ENCODE results near the gene CDK8. TPM values are rescaled to one million over a fixed set of nuclear protein-coding genes. Genes with fewer than 3 reads are reported as not detected.

CDK8 gene
- total and polyA plus RNA-seq, 9 of the 15 experiments (the other 6 are each of a cell fraction or from before 2014, with no cell fraction given) = 11.3 to 33.7 (median 20.3) TPM

DNA sequence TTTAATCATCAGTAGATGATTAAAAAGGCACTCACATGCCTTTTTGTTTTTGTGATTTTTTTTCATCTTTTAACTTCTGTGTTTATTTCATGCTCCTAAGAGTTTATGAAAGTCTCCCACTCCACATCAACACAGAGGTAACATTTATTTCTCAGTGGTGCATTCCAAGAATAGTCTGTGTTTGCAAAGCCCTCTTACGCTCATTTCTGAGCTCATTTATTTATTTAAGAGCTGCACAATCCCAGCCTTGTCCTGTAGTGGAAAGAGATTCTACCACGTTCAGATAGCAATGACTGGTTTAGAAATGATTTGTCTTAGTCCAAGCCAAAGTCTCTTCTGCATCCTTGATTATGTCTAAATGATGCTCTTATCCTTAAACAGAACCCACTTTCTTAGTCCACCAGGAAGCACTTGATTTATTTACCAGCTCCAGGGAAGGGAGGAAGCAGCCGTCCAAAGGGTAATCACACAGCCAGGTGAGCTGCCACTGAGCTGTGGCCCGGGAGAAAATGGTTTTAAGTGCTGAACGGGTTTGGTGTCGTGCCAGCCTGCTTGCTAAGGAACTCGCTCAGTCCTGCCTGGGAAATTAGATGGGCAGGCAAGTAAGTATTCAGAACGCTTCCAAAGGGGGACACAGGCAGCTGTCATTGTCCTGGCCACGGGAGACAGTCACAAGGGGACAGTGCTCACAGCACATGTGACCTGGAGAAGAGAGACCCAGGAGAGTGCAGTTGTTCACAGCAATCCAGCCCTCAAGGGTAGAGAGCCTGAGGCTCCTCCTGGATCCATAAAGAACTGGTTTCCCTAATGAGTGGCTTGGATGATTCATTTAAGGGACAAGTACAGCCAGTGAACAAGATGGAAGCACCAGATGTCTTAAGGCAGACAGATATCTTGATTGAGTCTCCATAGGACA lies 171.8 kb downstream of the CDK8 start:
- H3K9me3 ChIP-seq (replicated peaks; ENCODE audit: control insufficient read depth, insufficient read depth, low read depth, low read length) = no peaks in the 10 kb centered on the region
- 1% methylated on average over 9 of the region's 9 CpGs for WGBS (ENCODE audit: insufficient coverage, low coverage, missing lambda C conversion rate)
- BruUV-seq (replicated peaks) = no TSS peak
- H4K20me1 ChIP-seq (replicated peaks; ENCODE audit: control insufficient read depth, insufficient read depth, low read length) = no peaks in the 10 kb centered on the region
- no peaks in the 10 kb centered on the region for H3K9me1 ChIP-seq (ENCODE audit: control insufficient read depth, insufficient read depth, low read length)
- no peak overlapping the region for H3K4me2 ChIP-seq (ENCODE audit: insufficient read depth, low read length)
- FAIRE-seq (no peak), DNase-seq (ENCODE audit: extremely low read depth in 1 of 4, low spot score in 3 of 4) (no peak), ATAC-seq (no peak)
- H3K36me3 ChIP-seq (ENCODE audit: control insufficient read depth, insufficient read depth, low read length) = no peaks in the 10 kb centered on the region
- H3K27me3 ChIP-seq (ENCODE audit: control insufficient read depth in 2 of 2, insufficient read depth in 2 of 2, low read length in 2 of 2) = peaks cover 0 to 6% of the 10 kb centered on the region in 2 experiments; a peak in 1 of 5 replicates
- H2AFZ ChIP-seq (ENCODE audit: low read depth, low read length) = no peak overlapping the region
- CTCF ChIA-PET (ENCODE audit: low intra/inter-chr PET ratio) = no interaction called here
- POLR2A ChIA-PET = interaction anchor here (0.6 kb wide), 1 partner anchor 233 kb away, joined by 3 read pairs; no protein-coding TSS in a partner anchor
- in situ Hi-C loops (cut with MboI) (no loop called here), intact Hi-C loops (cut with micrococcal nuclease) (no loop called here)
- no peak overlapping the region for H3K27ac ChIP-seq (ENCODE audit: extremely low read depth, low read depth, low read length)
- H3K9ac ChIP-seq (ENCODE audit: insufficient read depth in 1 of 2, low read depth in 2 of 2, low read length in 2 of 2) = no peak overlapping the region
- no peaks in the 10 kb centered on the region for H3K79me2 ChIP-seq (ENCODE audit: control insufficient read depth, insufficient read depth, low read length)
- no peaks in the 10 kb centered on the region for H3K4me1 ChIP-seq (replicated peaks in 1 of 2; ENCODE audit: control insufficient read depth in 2 of 2, insufficient read depth in 2 of 2, low read length in 2 of 2)
- H3K4me3 ChIP-seq = no peak overlapping the region
- TF ChIP-seq, protein P1, sequence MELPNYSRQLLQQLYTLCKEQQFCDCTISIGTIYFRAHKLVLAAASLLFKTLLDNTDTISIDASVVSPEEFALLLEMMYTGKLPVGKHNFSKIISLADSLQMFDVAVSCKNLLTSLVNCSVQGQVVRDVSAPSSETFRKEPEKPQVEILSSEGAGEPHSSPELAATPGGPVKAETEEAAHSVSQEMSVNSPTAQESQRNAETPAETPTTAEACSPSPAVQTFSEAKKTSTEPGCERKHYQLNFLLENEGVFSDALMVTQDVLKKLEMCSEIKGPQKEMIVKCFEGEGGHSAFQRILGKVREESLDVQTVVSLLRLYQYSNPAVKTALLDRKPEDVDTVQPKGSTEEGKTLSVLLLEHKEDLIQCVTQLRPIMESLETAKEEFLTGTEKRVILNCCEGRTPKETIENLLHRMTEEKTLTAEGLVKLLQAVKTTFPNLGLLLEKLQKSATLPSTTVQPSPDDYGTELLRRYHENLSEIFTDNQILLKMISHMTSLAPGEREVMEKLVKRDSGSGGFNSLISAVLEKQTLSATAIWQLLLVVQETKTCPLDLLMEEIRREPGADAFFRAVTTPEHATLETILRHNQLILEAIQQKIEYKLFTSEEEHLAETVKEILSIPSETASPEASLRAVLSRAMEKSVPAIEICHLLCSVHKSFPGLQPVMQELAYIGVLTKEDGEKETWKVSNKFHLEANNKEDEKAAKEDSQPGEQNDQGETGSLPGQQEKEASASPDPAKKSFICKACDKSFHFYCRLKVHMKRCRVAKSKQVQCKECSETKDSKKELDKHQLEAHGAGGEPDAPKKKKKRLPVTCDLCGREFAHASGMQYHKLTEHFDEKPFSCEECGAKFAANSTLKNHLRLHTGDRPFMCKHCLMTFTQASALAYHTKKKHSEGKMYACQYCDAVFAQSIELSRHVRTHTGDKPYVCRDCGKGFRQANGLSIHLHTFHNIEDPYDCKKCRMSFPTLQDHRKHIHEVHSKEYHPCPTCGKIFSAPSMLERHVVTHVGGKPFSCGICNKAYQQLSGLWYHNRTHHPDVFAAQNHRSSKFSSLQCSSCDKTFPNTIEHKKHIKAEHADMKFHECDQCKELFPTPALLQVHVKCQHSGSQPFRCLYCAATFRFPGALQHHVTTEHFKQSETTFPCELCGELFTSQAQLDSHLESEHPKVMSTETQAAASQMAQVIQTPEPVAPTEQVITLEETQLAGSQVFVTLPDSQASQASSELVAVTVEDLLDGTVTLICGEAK (IDR thresholded peaks at IDR 0.05) = no peak
- TF ChIP-seq, protein P1 (CRISPR knock-in tag; IDR thresholded peaks at IDR 0.05) = no peak
- TF ChIP-seq, protein P2, sequence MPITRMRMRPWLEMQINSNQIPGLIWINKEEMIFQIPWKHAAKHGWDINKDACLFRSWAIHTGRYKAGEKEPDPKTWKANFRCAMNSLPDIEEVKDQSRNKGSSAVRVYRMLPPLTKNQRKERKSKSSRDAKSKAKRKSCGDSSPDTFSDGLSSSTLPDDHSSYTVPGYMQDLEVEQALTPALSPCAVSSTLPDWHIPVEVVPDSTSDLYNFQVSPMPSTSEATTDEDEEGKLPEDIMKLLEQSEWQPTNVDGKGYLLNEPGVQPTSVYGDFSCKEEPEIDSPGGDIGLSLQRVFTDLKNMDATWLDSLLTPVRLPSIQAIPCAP (CRISPR knock-in tag; IDR thresholded peaks at IDR 0.05; ENCODE audit: borderline replicate concordance) = no peak
- no peak for TF ChIP-seq NFXL1 (CRISPR knock-in tag; IDR thresholded peaks at IDR 0.05)
- TF ChIP-seq, protein P3, sequence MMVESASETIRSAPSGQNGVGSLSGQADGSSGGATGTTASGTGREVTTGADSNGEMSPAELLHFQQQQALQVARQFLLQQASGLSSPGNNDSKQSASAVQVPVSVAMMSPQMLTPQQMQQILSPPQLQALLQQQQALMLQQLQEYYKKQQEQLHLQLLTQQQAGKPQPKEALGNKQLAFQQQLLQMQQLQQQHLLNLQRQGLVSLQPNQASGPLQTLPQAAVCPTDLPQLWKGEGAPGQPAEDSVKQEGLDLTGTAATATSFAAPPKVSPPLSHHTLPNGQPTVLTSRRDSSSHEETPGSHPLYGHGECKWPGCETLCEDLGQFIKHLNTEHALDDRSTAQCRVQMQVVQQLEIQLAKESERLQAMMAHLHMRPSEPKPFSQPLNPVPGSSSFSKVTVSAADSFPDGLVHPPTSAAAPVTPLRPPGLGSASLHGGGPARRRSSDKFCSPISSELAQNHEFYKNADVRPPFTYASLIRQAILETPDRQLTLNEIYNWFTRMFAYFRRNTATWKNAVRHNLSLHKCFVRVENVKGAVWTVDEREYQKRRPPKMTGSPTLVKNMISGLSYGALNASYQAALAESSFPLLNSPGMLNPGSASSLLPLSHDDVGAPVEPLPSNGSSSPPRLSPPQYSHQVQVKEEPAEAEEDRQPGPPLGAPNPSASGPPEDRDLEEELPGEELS (CRISPR knock-in tag; IDR thresholded peaks at IDR 0.05; ENCODE audit: borderline replicate concordance) = no peak

Measured in K562 (cell line).